MM.1S (cell line): ENCODE results near the gene TACC2.

Experiments
- EZH2 ChIP-seq: fragments of 300-600 bp; sonication (generic); optimal IDR thresholded peaks from 2 replicates; pipeline ENCODE3; 2017; ENCODE audit warnings: low read depth, mild to moderate bottlenecking, antibody characterized with exemption, low read length, mixed read lengths
- TF ChIP-seq, protein P1 (sequence below): fragments of 300-600 bp; sonication (generic); IDR thresholded peaks from 2 replicates; pipeline ENCODE4 v1.5.1; 2016; ENCODE audit warnings: antibody characterized with exemption, low read length, mixed read lengths

DNA sequence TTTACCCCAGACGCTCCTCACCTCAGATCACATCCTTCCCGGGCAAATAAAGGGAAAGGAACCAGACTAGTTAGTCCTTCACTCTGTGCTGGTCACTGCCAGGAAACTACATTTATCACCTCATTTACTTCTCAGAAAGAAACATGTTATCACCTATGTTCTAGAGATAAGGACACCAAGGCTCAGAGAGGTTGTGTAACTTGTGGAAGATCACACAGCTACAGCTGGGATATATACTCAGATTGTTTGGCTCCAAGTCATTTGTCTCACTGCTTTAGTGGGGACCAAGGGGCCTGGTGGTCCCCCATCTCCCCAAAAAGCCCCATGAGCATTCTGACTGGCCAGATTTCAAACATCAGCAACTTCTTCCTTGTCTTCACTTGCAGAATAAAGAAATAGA lies 264.6 kb downstream of the TACC2 start:
- TF ChIP-seq, protein P1, sequence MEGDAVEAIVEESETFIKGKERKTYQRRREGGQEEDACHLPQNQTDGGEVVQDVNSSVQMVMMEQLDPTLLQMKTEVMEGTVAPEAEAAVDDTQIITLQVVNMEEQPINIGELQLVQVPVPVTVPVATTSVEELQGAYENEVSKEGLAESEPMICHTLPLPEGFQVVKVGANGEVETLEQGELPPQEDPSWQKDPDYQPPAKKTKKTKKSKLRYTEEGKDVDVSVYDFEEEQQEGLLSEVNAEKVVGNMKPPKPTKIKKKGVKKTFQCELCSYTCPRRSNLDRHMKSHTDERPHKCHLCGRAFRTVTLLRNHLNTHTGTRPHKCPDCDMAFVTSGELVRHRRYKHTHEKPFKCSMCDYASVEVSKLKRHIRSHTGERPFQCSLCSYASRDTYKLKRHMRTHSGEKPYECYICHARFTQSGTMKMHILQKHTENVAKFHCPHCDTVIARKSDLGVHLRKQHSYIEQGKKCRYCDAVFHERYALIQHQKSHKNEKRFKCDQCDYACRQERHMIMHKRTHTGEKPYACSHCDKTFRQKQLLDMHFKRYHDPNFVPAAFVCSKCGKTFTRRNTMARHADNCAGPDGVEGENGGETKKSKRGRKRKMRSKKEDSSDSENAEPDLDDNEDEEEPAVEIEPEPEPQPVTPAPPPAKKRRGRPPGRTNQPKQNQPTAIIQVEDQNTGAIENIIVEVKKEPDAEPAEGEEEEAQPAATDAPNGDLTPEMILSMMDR: no peak
- no peak for TF ChIP-seq EZH2
